GM12878 (cell line): Measurements from ENCODE around the gene TMEM207.

Experiments
- ATF2 ChIP-seq: IDR thresholded peaks from 2 replicates; pipeline ENCODE4 v1.6.1; 2012; ENCODE audit warnings: low read length, inconsistent platforms
- BHLHE40 ChIP-seq, 2 experiments: fragments of 450-650 bp in 1 of 2; IDR thresholded peaks; 2 replicates each; pipeline ENCODE4 v1.6.1; 2011 to 2017; ENCODE audit warnings: low read depth in 2 of 2, borderline replicate concordance in 1 of 2, improper control_type of control experiment in 1 of 2, low read length in 1 of 2, mild to moderate bottlenecking in 1 of 2
- CTCF ChIP-seq, 3 experiments: IDR thresholded peaks in 2 of 3; conservative IDR thresholded peaks in 1 of 3; 2 replicates each; pipeline ENCODE4 v1.5.1; 2011; ENCODE audit warnings: low read depth in 3 of 3, low read length in 3 of 3, mild to moderate bottlenecking in 3 of 3, control low read depth in 2 of 3, moderate library complexity in 2 of 3, inconsistent platforms in 1 of 3, mixed read lengths in 1 of 3; ENCODE audit not compliant: control insufficient read depth in 2 of 3, insufficient read depth in 1 of 3; ENCODE audit errors: extremely low read depth in 1 of 3
- EP300 ChIP-seq, 2 experiments: fragments of 150-350 bp in 1 of 2; IDR thresholded peaks; 2 replicates each; pipeline ENCODE4 v1.6.1; 2011 to 2012; ENCODE audit warnings: low read depth in 2 of 2, low read length in 2 of 2, borderline replicate concordance in 1 of 2, improper control_type of control experiment in 1 of 2, inconsistent platforms in 1 of 2; ENCODE audit not compliant: control insufficient read depth in 1 of 2
- ZNF384 ChIP-seq: IDR thresholded peaks from 2 replicates; pipeline ENCODE4 v1.6.1; 2012; ENCODE audit warnings: low read depth, mild to moderate bottlenecking, low read length, improper control_type of control experiment, borderline replicate concordance

GRCh38 chr3:190385731-190386688, 63.7 kb downstream of the TMEM207 start:
- TF ChIP-seq CTCF (IDR thresholded peaks at IDR 0.05 in 2 of 3, conservative IDR thresholded peaks at IDR 0.05 in 1 of 3; ENCODE audit: control insufficient read depth in 2 of 3, extremely low read depth in 1 of 3, insufficient read depth in 1 of 3, low read depth in 3 of 3, low read length in 3 of 3) (no peak), BHLHE40 (IDR thresholded peaks at IDR 0.05; ENCODE audit: borderline replicate concordance in 1 of 2, low read depth in 2 of 2, low read length in 1 of 2) (no peak), ZNF384 (no peak), ATF2 (no peak), EP300 (IDR thresholded peaks at IDR 0.05; ENCODE audit: borderline replicate concordance in 1 of 2, control insufficient read depth in 1 of 2, low read depth in 2 of 2, low read length in 2 of 2) (no peak)
